Immature natural killer cell (primary cell): ENCODE results near the gene RAD18. TPM values are rescaled to one million over a fixed set of nuclear protein-coding genes. Genes with fewer than 3 reads are reported as not detected.

Source experiments
- DNase-seq, 3 donors: peaks; one replicate each; pipeline ENCODE4 v3.0.0; 2022; ENCODE audit warnings: mixed read lengths in 1 of 3
- H3K27ac Mint-ChIP-seq, 6 donors: one replicate each; pipeline ENCODE4 v1.8.0; 2020; ENCODE audit warnings: mixed read lengths in 6 of 6, mild to moderate bottlenecking in 5 of 6, inconsistent platforms in 4 of 6, moderate library complexity in 3 of 6
- H3K27me3 Mint-ChIP-seq, 3 donors: one replicate each; pipeline ENCODE4 v1.8.0; 2020 to 2021; ENCODE audit warnings: low read depth in 3 of 3, mild to moderate bottlenecking in 3 of 3, mixed read lengths in 3 of 3, moderate library complexity in 3 of 3, inconsistent platforms in 1 of 3
- H3K36me3 Mint-ChIP-seq, 3 donors: one replicate each; pipeline ENCODE4 v1.8.0; 2020; ENCODE audit warnings: mixed read lengths in 3 of 3, inconsistent platforms in 2 of 3, mild to moderate bottlenecking in 2 of 3
- H3K4me1 Mint-ChIP-seq, 2 donors: one replicate each; pipeline ENCODE4 v1.8.0; 2020; ENCODE audit warnings: inconsistent platforms in 2 of 2, mild to moderate bottlenecking in 2 of 2, mixed read lengths in 2 of 2, moderate library complexity in 1 of 2
- H3K4me3 Mint-ChIP-seq, 5 donors: one replicate each; pipeline ENCODE4 v1.8.0; 2020; ENCODE audit warnings: mild to moderate bottlenecking in 5 of 5, mixed read lengths in 5 of 5, inconsistent platforms in 3 of 5, moderate library complexity in 3 of 5
- H3K9me3 Mint-ChIP-seq, 6 donors: one replicate each; pipeline ENCODE4 v1.8.0; 2020; ENCODE audit warnings: mild to moderate bottlenecking in 6 of 6, mixed read lengths in 6 of 6, inconsistent platforms in 4 of 6, moderate library complexity in 3 of 6
- polyA plus RNA-seq, 3 donors: library from polyadenylated mRNA; unstranded; fragments of 300-500 nt; fragmentation: Illumina TruSeq; gene quantifications; one replicate each; pipeline ENCODE4 v1.2.3, GENCODE V29; 2021

RAD18 gene
- 10 to 100 TPM; 13.5 to 13.9 (median 13.8) TPM for polyA plus RNA-seq

GRCh38 chr3:8963137-8963853, at the start of gene RAD18:
Gene RAD18 (minus strand): TSS chr3:8963472. CDS start chr3:8963385, 87 bp downstream.
- DNase-seq: peak; percentile 92 to 93 (median 92)
- Mint-ChIP-seq H3K9me3 (no peaks in the 10 kb centered on the region), H3K4me1 (peaks cover 20 to 33% of the 10 kb centered on the region in 2 donors), H3K27me3 (peaks cover 8 to 17% (median 11%) of the 10 kb centered on the region in 3 donors), H3K27ac (peak within 1 kb of the TSS; percentile 96 to 99 (median 98)), H3K4me3 (peak within 1 kb of the TSS; percentile 94 to 98 (median 97)), H3K36me3 (peaks cover 0 to 8% (median 5%) of the 10 kb centered on the region in 3 donors)

GRCh38 chr3:9012521-9012920, 49.2 kb upstream of the RAD18 start:
- no peak overlapping the region for H3K27ac Mint-ChIP-seq
- H3K4me1 Mint-ChIP-seq: no peaks in the 10 kb centered on the region
- peaks cover 0 to 4% (median 0%) of the 10 kb centered on the region in 3 donors for H3K36me3 Mint-ChIP-seq
- peaks cover 0 to 5% (median 2%) of the 10 kb centered on the region in 3 donors for H3K27me3 Mint-ChIP-seq
- H3K4me3 Mint-ChIP-seq: no peak overlapping the region
- no peaks in the 10 kb centered on the region for H3K9me3 Mint-ChIP-seq
- DNase-seq: no peak

DNA sequence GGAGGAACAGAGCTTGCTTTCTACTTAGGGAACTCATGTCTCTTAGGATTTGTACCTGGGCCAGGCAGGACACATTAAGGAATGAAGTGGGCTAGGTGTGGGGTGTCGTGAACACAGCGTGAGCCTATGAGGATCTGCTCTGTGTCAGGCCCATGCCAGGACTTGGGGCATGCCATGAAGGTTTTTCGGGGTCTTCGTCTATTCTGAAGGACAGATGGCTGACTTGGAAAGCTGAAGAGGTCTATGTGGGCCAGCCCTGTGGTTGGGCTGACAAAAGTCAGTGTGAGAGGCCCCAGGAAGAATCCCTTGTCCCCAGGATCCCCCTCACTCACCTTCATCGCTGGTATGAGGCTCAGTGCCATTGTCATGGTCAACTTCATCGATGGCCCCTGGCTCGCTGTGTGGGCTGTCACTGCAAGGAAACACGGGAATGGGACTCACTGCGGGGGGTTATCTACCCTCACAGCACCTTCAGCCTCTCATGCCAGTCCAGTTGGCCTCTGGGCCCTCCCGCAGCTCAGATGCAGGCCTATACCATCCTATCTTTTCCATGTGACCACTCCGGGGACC, 46.8 kb upstream of the RAD18 start:
- no peaks in the 10 kb centered on the region for H3K9me3 Mint-ChIP-seq
- no peaks in the 10 kb centered on the region for H3K27me3 Mint-ChIP-seq
- no peaks in the 10 kb centered on the region for H3K4me1 Mint-ChIP-seq
- peaks cover 0 to 4% (median 0%) of the 10 kb centered on the region in 3 donors for H3K36me3 Mint-ChIP-seq
- no peak overlapping the region for H3K4me3 Mint-ChIP-seq
- H3K27ac Mint-ChIP-seq: no peak overlapping the region
- DNase-seq: no peak

- no peaks in the 10 kb centered on the region for H3K27me3 Mint-ChIP-seq
- H3K4me1 Mint-ChIP-seq: no peaks in the 10 kb centered on the region
- H3K4me3 Mint-ChIP-seq: no peak overlapping the region
- peak overlapping the region in 1 of 6 donors; percentile 31 for H3K27ac Mint-ChIP-seq
- H3K9me3 Mint-ChIP-seq: peaks cover 0 to 1% (median 0%) of the 10 kb centered on the region in 6 donors
- DNase-seq: no peak
- H3K36me3 Mint-ChIP-seq: peaks cover 0 to 4% (median 0%) of the 10 kb centered on the region in 3 donors
Observed at GRCh38 chr3:9008550-9009255, 45.4 kb upstream of the RAD18 start.

- Mint-ChIP-seq H3K27me3 (no peaks in the 10 kb centered on the region), H3K9me3 (peaks cover 0 to 1% (median 0%) of the 10 kb centered on the region in 6 donors), H3K4me3 (no peak overlapping the region), H3K4me1 (no peaks in the 10 kb centered on the region), H3K27ac (no peak overlapping the region), H3K36me3 (peaks cover 0 to 4% (median 0%) of the 10 kb centered on the region in 3 donors)
- no peak for DNase-seq
Observed at GRCh38 chr3:9007928-9008327, 44.7 kb upstream of the RAD18 start.

DNA sequence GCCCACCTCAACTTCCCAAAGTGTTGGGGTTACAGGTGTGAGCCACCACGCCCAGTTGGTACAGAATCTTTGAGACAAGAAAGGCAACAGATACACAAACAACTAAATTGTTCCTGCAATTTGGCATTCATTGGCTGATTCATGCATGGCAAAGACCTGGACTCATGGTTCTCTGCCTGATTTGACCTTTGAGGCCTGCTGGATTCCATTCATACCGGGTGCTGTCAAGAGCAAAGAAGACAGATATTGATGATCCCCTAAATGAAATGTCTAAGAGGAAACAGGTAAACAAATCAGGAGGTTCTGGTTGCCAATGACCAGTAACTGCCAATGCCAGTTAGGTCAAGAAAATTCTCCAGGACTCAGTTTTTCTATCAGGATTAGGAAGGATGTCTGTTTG, 43.9 kb upstream of the RAD18 start:
- no peaks in the 10 kb centered on the region for H3K4me1 Mint-ChIP-seq
- H3K36me3 Mint-ChIP-seq: peaks cover 0 to 4% (median 0%) of the 10 kb centered on the region in 3 donors
- no peak overlapping the region for H3K27ac Mint-ChIP-seq
- H3K9me3 Mint-ChIP-seq: peaks cover 0 to 1% (median 0%) of the 10 kb centered on the region in 6 donors
- no peaks in the 10 kb centered on the region for H3K27me3 Mint-ChIP-seq
- DNase-seq: no peak
- no peak overlapping the region for H3K4me3 Mint-ChIP-seq

DNA sequence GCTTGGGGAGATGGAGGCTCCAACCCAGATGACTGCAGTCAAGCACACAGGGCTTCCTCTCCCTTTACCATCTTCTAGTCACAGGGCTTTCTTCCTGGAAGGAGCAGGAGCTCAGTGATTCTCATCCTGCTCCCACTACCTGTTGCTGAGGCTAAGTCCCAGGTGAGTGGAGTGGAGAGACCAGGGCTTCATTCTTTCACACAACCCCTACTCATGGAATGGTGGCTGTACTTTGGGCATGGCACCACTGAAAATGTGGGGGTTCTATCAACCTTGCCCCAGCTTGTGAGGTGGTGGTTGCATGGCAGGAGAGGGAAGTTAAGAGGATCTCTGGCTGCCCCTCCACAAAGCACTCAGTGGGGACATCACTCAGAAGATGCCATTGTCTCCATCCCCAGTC, 36.8 kb upstream of the RAD18 start:
- no peaks in the 10 kb centered on the region for H3K36me3 Mint-ChIP-seq
- DNase-seq: no peak
- peaks cover 0 to 1% (median 0%) of the 10 kb centered on the region in 6 donors for H3K9me3 Mint-ChIP-seq
- peaks cover 0 to 6% (median 4%) of the 10 kb centered on the region in 3 donors for H3K27me3 Mint-ChIP-seq
- no peak overlapping the region for H3K27ac Mint-ChIP-seq
- no peak overlapping the region for H3K4me3 Mint-ChIP-seq
- no peaks in the 10 kb centered on the region for H3K4me1 Mint-ChIP-seq

GRCh38 chr3:8997151-8997550, 33.9 kb upstream of the RAD18 start:
- no peak for DNase-seq
- H3K27ac Mint-ChIP-seq: no peak overlapping the region
- H3K4me3 Mint-ChIP-seq: no peak overlapping the region
- H3K4me1 Mint-ChIP-seq: no peaks in the 10 kb centered on the region
- H3K27me3 Mint-ChIP-seq: peaks cover 0 to 6% (median 4%) of the 10 kb centered on the region in 3 donors
- H3K9me3 Mint-ChIP-seq: no peaks in the 10 kb centered on the region
- H3K36me3 Mint-ChIP-seq: no peaks in the 10 kb centered on the region

DNA sequence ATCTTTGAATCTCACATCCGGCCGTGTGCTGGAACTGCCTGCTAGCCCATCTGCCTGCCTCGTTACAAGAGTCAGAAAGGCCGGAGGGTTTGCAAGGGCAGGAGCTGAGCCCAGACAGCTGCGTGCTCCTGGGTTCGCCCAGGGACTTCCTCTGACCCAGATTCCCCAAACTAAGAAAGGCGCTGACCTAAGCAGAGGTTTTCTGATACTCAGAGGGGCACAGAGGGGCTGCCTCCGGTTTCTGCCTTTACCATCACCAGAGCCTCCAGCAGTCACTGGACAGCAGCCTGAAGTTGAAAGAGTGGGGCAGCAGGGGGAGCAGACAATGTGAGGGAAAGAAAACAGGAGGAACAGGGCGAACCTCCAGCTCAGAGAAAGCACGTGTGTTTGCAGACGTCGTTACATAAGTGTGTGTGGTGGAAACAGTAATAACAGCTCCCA, 33.4 kb upstream of the RAD18 start:
- no peaks in the 10 kb centered on the region for H3K4me1 Mint-ChIP-seq
- peaks cover 0 to 6% (median 4%) of the 10 kb centered on the region in 3 donors for H3K27me3 Mint-ChIP-seq
- DNase-seq: no peak
- no peak overlapping the region for H3K4me3 Mint-ChIP-seq
- H3K36me3 Mint-ChIP-seq: no peaks in the 10 kb centered on the region
- no peaks in the 10 kb centered on the region for H3K9me3 Mint-ChIP-seq
- H3K27ac Mint-ChIP-seq: no peak overlapping the region

GRCh38 chr3:8996216-8996615, 32.9 kb upstream of the RAD18 start:
- Mint-ChIP-seq H3K36me3 (no peaks in the 10 kb centered on the region), H3K4me1 (no peaks in the 10 kb centered on the region), H3K9me3 (no peaks in the 10 kb centered on the region), H3K27ac (no peak overlapping the region), H3K27me3 (peaks cover 0 to 6% (median 3%) of the 10 kb centered on the region in 3 donors), H3K4me3 (no peak overlapping the region)
- DNase-seq: no peak

- H3K4me3 Mint-ChIP-seq: no peak overlapping the region
- H3K9me3 Mint-ChIP-seq: no peaks in the 10 kb centered on the region
- H3K27me3 Mint-ChIP-seq: peaks cover 0 to 4% (median 2%) of the 10 kb centered on the region in 3 donors
- no peaks in the 10 kb centered on the region for H3K36me3 Mint-ChIP-seq
- H3K4me1 Mint-ChIP-seq: no peaks in the 10 kb centered on the region
- H3K27ac Mint-ChIP-seq: no peak overlapping the region
- DNase-seq: no peak
Observed at GRCh38 chr3:8994226-8994625, 31.0 kb upstream of the RAD18 start.

- Mint-ChIP-seq H3K36me3 (no peaks in the 10 kb centered on the region), H3K4me3 (no peak overlapping the region), H3K27me3 (peaks cover 0 to 4% (median 2%) of the 10 kb centered on the region in 3 donors), H3K4me1 (no peaks in the 10 kb centered on the region), H3K27ac (no peak overlapping the region), H3K9me3 (no peaks in the 10 kb centered on the region)
- no peak for DNase-seq
Observed at GRCh38 chr3:8993331-8993730, 30.1 kb upstream of the RAD18 start.

GRCh38 chr3:8992854-8993253, 29.6 kb upstream of the RAD18 start:
- Mint-ChIP-seq H3K4me3 (no peak overlapping the region), H3K4me1 (peaks cover 0 to 4% of the 10 kb centered on the region in 2 donors), H3K36me3 (no peaks in the 10 kb centered on the region), H3K27ac (no peak overlapping the region), H3K27me3 (peaks cover 0 to 4% (median 2%) of the 10 kb centered on the region in 3 donors), H3K9me3 (no peaks in the 10 kb centered on the region)
- no peak for DNase-seq

DNA sequence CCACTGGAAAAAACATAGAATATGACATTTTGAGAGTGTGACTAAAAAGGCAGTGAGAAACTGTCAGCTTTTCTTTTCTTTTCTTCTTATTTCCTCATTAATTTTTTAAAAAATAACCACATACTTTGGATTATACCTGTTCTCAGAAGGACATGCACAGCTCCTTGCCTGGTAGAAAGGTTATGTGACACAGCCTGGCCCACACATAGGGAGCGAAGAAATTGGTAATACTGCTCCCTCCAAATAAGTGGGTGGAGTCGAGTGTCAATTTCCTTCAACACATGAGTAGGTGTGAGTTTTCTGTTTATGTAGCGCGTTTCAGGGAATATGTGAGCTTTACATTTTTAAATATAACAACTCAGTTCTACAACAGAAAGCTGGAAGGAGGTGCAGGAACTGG, 28.9 kb upstream of the RAD18 start:
- no peaks in the 10 kb centered on the region for H3K9me3 Mint-ChIP-seq
- no peak overlapping the region for H3K4me3 Mint-ChIP-seq
- no peaks in the 10 kb centered on the region for H3K36me3 Mint-ChIP-seq
- no peak for DNase-seq
- H3K27me3 Mint-ChIP-seq: peaks cover 0 to under 1% (median 0%) of the 10 kb centered on the region in 3 donors
- peaks cover 0 to 8% of the 10 kb centered on the region in 2 donors for H3K4me1 Mint-ChIP-seq
- no peak overlapping the region for H3K27ac Mint-ChIP-seq
